ENCODE data around the gene CPNE9.
A peak's percentile ranks its signal among the peaks of the same experiment; 100 is the strongest.

Gene CPNE9

DNA sequence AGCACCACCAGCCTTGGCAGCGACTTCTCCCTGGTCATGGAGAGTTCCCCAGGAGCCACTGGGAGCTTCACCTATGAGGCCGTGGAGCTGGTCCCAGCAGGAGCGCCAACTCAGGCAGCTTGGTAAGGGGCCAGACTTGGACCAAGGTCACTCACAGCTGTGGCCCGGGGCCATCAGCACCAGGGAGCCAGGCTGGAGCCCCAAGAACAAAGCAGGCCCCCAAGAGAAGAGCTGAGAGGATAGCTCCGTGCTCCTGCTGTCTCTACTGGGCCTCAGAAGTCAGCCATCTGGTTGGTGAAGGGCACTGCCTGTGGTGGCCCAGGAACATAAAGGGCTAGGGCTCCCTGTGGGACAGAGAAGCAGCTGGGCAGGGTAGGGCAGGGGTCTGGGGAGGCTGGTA, 14.7 kb upstream of the CPNE9 start:
- no peak for DNase-seq

DNA sequence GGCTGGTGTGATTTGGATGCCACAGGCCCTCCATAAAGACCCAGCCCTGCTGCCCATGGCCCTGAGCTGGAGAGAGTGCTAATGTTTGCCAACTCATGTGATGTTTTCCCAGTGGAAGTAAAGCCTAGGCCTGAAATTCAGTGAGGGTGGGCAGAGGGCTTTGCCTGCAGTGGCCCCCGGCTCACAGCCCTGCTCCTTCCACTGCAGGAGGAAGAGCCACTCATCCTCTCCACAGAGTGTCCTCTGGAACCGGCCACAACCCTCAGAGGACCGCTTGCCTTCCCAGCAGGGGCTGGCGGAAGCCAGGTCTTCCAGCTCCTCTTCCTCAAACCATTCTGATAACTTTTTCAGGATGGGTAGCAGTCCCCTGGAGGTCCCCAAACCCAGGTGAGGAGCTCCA, 13.9 kb upstream of the CPNE9 start:
- DNase-seq: no peak

DNA sequence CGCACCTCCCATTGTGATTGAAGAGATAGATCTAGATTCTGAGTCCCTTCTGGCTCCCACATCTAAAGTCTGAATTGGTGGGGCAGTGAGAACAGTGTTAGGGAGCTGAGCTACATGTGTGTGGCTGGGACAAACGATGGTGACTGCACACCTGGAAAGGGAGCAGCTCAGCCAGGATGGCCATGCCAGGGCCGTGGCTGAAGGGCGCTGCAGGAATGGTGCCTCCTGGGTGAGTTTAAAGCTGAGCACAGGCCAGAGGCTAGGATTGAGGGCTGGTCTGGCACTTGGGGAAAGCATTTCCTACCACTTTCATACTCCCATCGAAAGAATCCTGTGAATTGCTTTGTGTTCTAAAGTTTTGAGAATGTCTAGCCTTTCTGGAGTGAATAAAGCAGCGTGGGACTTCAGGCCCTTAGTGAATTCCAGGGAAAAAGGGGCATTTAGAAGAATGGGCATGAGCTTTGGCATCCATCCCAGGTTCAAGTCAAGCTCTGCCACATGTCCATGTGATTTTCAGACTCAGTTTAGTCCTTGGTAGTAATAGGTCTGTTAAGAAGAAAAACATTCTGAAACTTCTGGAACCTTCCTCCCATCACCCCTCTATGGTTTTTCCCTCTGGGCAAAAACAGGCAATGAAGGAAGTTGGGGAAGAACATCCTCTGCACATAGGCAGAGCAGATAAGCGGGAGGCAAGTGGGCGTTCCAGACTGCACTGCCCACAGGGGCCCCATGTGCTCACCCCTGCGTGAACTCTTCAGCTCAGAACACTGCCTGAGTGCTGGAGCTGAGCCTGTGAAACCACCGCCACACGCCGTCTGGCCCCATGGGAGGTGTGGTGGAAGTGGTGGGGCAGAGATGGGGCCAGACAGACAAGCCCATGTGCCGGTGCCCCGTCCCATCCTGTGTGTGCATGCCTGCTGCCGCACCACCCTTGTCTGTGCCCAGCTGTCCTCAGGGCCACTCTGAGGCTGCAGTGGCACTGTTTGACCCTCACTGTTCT, 12.9 kb upstream of the CPNE9 start:
- DNase-seq: no peak

DNA sequence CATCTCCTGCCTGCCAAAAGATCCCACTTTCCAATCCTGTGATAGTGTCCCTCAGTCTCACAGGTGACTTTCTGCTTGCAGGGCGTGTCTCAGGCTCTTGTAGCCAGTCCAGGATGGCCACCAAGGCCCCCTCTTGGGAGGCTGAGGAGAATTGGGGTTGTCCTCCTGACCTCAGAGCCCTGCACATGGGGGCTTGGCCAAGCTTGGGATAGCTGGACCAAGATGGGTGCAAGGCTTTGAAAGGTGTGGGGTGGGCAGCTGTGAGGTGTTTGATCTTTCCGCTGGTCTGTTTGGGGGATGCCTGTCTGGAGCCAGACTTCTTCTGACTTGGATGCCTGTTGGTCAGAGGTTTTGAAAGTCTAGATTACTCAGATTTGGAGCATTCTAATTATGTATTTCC, 12.0 kb upstream of the CPNE9 start:
- DNase-seq: no peak

DNA sequence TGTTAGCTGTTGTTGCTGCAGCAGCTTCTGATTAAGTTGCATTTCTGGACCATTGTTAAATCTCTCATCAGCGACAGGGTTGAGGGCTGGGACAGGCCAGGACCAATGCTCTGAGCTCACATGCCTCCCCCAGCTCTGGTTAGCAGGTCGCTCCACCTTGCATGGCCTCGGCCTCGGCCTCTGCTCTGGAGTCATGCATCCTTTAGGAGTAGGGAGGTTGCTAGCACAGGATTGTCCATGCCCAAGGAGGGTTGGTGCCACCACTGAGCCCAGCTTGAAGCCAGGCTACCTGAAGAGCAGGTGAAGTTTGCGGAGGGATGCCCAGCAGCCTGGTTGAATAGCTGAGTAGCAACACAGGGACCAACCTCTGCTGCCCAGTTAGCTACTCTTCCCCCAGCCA, 11.2 kb upstream of the CPNE9 start:
- no peak for DNase-seq

DNA sequence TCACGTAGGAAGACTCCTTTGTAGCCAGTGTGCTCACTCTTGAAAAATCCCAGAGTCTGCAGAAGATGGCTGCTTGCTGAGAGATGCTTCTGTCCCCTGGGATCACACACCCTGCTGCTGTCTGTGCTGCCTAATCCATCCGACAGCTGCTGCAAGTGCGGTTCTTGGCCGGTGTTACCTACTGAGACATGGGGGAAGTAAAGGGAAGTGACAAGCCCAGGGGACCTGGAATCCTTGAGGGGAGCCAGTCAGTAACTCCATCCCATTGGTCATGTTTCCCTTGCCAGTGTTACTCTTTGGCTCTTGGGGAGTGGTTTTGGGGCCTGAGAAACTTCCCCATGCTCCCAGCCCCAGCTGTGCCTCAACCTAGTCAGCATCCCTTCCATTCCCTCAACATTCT, 8.3 kb upstream of the CPNE9 start:
- DNase-seq: no peak

DNA sequence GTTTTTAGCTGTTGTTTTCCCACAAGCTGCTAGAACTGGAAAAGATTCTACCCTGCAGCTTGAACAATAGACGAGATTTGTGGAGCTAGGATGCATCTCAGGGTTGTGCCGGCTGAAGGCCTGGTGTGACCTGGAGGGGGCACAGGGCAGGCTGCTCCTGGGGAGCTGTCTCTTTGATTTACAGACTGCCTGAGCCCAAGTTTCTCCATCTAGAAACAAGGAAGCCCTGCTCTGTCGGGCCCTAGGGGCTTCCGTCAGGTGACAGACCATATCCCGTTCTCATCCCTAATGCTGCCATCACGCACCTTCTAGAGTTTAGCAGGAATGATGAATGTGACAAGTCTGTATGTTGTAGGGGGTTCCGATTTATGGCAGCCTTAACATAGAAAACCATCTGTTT, 7.9 kb upstream of the CPNE9 start:
- no peak for DNase-seq

DNA sequence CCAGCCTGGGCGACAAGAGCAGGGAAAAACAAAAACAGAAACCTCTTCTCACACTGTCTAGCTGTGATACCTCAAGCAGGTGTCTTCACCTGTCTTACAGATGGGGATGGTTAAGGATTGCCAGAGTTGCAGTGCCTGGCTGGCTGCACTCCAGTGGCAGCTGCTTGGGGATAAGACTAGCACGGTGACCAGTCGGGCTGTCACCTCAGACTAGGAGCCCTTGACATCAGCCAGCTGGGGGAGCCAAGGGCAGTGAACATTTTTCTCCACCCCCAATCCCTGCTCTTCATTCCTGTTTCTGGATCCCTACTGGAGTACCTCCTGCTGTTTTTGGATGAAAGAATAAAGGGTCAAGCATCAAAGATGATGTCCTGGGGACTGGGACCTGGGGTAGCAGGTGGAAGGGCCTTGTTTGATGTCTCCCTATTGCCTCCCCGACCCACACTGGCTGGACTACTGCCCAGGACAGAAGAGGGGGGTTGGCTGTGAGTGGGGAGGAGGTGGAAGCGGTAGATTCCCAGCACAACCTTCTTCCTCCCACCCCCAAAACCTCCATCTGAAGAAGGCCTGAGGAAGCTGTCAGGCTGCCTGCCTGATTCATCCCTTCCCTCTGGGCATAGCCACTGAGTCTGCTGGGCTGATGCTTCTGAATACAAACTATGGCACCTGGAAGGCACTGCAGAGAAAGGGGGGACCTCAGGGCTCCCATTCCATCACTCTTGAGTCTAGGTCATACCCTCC, 7.0 kb upstream of the CPNE9 start:
- DNase-seq: no peak

DNA sequence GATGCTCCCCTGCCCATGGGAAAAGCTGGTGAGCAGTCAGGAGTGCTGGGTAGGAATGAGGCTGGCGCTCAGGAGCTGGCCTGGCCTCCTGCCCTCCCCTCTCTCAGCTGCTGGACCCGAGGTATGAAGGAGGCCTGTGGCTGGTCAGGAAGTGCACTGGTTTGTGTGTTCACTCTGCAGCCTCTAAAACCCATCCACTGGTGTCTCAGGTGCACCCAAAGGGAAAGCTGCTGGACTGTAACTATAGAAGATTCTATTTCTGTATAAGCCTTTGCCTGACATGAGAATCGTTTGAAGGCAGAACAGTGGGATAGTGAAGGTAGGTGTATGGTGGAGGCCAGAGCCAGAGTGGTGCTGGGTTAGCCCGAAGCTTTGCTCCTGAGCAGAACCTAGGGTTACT, 5.7 kb upstream of the CPNE9 start:
- no peak for DNase-seq

GRCh38 chr3:9698293-9698692, 5.3 kb upstream of the CPNE9 start:
- DNase-seq: no peak

DNA sequence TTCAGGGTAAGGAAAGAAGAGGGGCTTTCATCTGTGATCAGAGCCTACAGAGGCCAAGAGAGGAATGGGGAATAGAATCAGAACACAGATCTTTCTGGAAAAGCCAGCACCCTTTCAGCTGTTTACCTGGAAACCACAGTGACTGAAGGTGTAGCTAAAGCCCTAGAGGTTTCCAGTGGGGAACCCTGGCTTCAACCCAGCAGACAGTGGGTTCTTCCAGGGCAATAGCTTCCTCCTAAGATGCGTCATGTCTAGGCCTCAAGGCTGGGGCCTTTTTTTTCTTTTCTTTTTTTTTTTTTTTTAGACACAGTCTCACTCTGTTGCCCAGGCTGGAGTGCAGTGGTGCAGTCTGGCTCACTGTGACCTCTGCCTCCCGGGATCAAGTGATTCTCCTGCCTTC, 3.1 kb upstream of the CPNE9 start:
- no peak for DNase-seq

GRCh38 chr3:9701006-9701405, 2.6 kb upstream of the CPNE9 start:
- DNase-seq: no peak

- no peak for DNase-seq
Measured at GRCh38 chr3:9701711-9702110, 1.9 kb upstream of the CPNE9 start.

DNA sequence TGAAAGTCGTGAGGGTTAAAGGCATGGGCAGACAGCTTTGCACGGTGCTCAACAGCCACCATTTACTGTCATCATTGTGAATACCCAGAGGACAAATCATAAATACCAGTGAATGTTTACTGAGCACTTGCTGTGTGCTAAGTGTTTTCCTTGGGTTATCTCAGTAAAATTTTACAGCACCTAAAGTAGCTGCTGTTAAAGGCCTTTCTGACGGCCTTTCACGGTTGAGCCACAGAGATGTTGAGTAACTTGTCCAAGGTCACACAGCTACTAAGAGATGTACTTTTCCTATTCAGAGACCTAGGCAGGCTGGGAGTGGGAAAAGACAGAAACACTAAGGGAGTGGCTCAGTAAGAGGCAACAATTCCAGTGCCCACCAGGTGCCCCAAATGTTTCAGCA, 393 bp upstream of the CPNE9 start:
- no peak for DNase-seq

- peak; percentile 66 for DNase-seq
Measured at GRCh38 chr3:9704347-9705322, 1.0 kb downstream of the CPNE9 start.

- DNase-seq: no peak
Measured at GRCh38 chr3:9710174-9710739, 6.6 kb downstream of the CPNE9 start.

GRCh38 chr3:9712415-9712814, 8.8 kb downstream of the CPNE9 start:
- no peak for DNase-seq

DNA sequence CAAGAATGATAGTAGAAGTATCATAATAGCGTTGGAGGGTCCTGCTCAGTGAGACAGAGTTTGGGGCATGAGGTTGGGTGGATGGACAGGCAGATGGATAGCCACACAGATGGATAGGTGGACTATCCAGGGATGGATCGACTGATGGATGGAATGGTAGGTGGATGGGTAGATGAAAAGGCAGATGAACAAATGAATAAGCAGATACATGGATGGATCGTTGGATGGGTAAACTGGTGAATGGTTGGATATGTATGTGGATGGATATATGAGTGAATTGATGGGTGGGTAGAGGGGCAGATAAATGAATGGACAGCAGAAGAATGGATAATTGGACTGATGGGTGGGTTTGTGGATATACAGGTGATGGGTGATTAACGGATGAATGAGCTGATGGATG, 9.5 kb downstream of the CPNE9 start:
- peak; percentile 2 for DNase-seq

- DNase-seq: peak; percentile 54
Measured at GRCh38 chr3:9715136-9715535, 11.5 kb downstream of the CPNE9 start.

DNA sequence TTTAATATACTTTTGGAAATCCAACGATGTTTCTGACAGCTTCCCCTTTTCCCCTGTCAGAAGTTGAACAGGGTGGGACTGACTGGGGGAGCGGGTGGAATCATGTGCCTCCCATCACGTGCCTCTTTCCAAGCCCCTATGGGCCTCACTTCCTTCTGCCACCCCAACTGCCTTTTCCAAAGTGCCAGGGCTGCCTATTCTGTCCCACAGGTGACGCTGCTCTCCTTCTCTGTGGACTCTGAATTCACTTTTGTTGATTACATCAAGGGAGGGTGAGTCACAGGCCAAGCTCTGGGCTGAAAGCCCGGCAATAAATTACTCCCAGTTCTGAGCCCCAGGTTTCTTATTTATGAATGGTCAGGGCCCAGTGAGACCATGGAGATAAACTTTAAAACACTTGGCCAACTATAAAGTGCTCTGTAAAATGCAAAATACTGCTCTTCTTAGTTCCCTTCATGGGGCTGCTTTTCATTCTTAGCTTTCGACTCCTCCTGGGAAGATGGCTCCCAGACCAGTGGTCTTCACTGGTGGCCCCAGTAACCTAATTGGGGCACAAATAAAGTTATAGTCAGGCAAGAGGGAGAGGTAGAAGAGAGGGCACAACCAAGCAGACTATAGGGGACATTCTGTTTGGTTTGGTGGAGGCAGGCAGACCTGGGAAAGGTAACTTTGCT, 12.3 kb downstream of the CPNE9 start:
- DNase-seq: peak; percentile 71

DNA sequence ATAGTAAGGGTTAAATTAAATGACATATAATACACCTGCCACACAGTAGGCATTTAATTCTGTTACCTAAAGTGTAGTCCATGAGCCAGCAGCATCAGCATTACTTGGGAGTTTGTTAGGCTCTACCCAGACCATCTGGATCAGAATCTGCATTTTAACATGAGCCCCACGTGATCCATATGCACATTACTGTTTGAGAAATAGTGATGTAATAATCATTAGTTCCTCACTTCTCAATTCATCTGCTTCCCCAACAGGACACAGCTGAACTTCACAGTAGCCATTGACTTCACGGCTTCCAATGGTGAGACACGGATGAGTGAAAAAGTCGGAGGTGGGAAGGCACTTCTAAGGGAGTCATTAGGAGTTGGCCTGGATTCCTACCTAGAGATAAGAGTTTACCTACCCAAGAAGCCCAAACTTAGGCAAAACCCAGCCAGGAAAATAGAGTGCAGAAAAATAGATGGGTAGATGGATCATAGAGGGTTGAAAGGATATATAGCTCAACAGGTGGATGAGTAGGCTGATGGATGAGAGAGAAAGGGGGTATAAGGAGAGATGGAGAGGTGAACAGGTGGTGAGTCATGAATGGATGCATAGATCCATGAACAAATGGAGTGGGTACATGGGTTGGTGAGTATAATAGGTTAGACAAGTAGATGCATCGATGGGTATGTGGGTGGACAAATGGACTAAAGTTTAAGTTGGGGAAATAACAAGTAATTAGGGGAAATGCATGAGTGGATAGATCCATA, 13.3 kb downstream of the CPNE9 start:
- peak; percentile 3 for DNase-seq

Data from activated effector memory CD4-positive, alpha-beta T cell treated with anti-CD3 and anti-CD28 coated beads, Interleukin-2, amount 50 U/mL, for 16 hours (primary cell).